DMS153 treated with DMSO at 0.1 percent for 48 hours (cell line): ENCODE data around the gene PAX2.

Experiments
- DNase-seq: peaks from one replicate; lab custom pipeline; 2025; ENCODE audit not compliant: unreplicated experiment; lab: John Stamatoyannopoulos, UW

PAX2 gene

DNA sequence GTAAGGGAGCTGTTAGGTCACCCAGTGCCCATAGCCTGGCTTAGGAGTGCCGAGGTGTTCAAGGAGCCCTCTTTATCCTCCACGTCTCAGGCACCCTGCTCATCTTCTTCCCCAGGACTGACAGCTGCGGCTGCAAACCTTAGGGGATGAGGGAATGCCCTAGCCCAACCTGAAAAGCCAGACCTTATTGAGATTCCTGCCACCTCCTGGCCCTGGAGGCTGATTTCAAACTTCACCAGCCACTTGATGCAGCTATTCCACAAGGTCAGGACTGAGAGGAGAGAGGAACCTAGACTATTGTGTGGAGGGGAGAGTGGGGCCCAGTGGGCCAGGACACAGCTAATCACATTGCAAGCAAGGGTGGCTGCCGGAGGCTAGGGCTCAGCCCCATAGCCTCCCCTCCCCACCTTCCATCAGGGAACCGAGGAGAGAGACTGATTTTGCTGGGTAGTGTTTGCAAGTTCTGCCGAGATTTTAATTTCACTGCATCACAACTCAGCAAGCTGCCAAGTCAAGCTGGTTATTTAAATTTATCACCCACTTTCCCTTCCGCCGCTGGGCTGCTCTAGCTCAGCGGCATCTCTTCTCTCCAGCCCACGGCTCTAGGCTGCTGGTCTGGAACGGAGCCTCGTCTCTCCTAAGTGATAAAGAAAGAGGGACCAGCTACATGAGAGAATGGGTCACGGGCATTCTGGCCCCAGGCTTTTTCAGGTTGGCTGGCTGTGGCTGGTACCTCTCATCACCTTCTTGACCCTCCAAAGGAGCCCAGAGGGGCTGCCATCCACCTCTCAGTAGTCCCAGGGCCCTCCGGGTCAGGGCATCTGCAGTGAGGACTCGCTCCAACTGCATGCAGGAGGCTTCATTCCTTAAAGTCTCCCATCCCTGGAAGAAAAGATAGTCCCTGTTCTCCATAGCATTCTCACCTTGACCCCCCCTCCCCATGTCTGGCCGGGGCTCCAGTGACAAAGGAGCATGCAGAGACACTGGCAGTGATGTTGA lies 66.7 kb downstream of the PAX2 start:
- DNase-seq = no peak

DNA sequence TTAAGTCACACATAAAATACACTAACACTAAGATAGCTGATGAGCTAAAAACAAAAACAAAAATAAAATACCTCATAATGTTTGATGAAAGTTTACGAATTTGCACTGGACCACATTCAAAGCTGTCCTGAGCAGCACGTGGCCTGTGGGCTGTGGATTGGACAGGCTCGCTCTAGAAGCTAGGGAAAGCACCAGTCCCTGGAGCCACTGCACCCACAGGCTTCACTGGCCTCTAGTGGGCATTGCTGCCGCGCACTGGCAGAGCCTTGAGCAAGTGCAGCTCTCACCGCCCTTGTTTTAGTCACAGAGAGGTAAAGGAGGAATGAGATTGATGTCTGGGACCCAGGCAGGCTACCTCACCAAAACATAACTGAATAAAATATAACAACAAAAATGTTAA lies 67.6 kb downstream of the PAX2 start:
- DNase-seq = no peak

DNA sequence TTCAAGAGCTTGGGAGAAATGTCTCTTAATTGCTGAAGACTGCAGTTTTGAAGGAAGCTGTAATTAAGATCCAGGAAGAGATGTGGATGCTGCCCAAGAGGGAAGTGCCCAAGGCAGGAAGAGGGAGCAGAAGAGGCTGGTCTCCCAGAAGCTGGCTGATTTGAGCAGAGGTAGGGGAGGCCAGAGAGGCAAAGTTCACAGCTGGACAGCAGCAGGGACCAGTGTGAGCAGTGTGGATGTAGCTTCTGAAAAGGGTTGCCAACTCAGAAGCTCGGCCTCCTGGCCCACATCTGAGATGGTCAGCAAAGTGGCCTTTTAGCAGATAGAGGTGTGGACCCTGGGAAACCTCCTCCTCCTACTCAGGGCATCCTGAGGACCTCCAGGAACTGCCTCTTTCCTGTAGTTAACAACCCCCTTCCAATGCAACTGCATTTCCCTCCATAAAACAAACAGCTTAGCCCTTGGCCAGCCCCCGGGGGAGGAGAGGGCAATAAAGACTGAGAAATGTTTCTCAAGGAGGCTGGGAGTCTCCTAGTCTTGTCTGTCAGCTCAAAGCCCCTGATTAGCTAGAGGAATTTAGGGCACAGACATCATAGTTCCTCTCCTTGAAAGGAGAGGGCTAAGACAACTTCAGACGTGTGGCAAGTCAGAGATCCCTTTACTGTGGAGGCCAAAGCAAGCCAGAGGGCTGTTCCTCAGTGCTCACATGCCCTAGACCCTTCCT lies 69.5 kb downstream of the PAX2 start:
- no peak for DNase-seq

DNA sequence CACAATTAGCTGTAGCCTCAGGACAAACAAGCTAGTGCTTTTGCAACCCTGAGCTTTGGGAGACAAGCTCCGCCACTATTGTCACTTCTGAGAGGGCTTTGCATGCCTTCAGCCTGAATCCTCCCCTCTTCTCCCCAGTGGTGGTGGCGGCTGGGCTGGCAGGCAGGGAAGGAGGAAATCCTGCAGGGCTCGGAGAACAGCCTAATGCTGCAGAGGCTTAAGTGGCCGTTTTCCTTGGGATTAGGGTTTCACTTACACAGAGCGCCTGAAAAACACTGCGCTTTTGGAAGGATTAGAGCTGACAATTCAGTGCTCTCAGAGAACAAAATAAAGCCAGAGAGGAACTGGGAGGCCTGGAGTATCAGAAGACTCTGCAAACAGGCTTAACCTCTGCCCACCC lies 71.3 kb downstream of the PAX2 start:
- no peak for DNase-seq

DNA sequence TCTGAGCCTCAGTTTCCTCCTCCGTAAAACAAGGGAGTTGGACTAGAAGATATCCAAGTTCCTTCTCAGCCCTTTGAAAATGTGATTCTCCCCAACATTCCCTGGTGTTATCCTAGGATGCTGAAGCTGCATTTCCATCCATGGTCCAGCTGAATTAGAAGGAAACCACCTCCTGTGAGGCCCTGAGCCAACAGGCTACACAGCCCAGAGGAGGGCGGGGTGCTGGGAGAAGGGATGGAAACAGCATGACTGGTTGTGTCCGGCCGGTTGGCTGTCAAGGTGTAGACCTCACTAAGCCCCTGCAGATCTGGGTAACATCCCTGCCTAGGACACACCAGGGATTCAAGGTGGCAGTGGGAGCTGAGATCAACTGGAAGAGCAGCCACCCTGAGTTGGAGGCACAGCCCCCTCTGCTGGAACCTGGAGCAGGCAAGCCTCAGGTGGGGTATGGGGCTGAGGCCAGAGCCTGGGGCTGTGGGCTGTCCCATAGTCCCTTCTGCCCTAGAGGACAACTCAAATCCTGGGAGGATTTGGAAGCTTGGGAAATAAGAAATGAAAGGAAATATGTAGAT lies 72.0 kb downstream of the PAX2 start:
- DNase-seq = no peak

DNA sequence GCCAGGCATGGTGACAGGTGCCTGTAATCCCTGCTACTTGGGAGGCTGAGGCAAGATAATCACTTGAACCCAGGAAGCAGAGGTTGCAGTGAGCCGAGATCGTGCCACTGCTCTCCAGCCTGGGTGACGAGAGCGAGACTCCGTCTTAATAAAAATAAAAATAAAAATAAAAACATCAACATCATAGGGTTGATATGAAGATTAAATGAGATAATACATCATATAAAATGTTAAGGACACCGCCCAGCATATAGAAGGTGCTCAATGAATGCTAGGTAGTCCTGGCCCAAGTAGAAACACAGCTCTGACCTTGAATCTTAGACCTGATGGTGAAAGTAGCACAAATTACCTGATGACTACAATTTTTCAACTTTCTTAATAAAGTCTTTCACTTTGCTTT lies 74.0 kb downstream of the PAX2 start:
- no peak for DNase-seq

DNA sequence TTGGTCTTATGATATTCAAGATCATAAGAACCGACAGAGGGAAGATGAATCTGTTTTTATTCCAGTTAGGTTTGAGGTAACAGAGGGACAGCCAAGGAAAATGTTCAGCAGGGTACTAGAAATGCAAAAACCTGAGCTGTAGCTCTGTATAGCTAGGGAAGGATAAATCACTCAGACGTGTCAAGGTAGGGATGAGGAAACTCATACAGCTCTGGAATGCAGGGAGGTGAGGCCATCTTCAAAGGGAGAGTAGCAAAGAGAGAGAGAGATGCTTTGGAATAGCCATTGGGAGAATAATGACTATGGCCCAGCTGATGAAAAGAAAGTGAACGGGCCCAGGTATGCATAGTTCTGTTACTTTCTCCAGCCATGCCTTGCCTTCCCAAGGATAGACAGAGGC lies 77.8 kb downstream of the PAX2 start:
- no peak for DNase-seq

DNA sequence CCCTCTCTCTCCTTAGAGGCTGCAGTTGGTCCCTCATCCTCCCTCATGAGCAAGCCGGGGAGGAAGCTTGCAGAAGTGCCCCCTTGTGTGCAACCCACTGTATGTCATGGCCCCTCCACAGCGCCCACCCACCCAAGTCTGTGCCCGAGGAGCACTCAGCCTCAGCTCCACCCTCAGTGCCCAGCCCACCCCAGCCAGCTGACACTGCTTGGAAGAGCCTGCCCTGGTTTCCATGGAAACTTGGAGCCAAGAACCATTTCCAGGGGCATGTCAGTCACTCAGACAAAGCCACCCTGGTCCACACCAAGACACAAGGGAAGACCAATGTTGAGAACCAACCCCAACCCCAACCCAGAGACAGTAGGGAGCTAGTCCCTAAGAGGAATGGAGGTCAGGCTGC lies 79.5 kb downstream of the PAX2 start:
- no peak for DNase-seq

DNA sequence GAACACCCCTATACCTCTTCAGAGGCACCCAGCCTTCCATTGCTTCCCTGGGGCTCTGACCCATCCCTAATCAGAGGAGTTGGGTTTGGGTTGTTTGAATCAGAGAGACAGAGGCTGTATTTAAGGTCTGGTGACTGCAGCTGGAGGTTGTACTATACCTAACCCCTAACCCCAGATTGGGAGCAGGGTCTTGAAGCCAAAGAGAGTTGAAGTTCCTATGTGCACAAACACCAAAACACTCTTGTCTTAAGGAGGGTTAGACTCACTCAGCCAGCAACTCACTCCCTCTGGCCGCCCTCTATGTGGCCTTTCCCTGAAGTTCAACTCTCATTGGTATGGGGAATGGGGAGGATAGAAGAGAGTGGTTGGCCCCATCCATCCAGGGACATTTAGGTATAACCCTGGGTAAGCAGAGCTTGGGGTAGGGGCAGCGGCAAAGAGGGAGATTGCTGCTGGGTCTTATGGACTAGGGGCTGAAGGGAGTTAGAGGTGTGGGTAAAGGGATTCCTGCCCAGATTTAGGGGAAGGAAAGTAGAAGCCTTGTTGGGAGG lies 80.0 kb downstream of the PAX2 start:
- no peak for DNase-seq

DNA sequence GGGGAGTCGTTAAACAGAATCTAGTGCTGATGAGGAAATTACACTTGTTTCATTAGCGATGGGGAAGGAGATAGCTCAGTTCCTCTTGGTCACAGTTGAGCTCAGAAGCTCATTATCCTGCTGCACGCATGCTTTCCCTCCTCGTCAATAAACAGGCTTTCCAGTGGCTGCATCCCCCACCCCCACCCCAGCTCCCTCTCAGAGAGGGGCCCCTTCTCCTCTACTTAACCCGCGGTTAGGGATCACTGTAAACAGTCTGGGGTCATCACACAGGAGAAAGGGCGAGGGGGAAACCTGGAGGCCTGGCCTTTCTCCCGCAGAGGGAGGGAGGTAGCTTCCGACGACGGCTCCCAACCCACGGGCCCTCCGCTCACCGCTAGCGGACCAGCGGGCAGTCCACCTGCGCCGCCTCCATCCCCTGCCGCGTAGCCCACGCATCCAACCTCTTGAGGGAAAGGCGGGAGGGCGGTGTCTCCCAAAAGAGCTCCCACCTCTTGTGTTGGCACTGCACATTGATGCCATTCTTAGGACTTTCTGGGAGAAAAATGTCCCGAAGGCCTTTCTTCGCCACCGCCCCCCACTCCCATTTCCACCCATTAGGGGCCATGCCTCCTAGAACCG lies 80.8 kb downstream of the PAX2 start:
- no peak for DNase-seq

DNA sequence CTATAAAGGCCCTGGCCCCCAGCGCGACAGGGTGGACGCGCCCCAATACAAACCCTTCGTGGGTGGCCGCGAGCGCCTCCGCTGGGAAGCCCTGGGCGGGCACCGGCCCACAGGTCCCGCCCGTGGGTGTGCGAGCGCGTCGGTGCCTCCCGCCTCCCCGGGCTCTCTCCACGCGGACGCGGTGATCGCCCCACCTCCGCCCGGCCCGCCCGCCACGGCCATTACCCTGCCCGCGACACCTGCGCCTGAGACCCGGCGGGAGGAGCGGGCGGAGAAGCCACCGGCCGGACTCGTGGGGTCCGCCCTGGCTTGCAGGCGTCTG lies 81.2 kb downstream of the PAX2 start:
- DNase-seq = no peak

DNA sequence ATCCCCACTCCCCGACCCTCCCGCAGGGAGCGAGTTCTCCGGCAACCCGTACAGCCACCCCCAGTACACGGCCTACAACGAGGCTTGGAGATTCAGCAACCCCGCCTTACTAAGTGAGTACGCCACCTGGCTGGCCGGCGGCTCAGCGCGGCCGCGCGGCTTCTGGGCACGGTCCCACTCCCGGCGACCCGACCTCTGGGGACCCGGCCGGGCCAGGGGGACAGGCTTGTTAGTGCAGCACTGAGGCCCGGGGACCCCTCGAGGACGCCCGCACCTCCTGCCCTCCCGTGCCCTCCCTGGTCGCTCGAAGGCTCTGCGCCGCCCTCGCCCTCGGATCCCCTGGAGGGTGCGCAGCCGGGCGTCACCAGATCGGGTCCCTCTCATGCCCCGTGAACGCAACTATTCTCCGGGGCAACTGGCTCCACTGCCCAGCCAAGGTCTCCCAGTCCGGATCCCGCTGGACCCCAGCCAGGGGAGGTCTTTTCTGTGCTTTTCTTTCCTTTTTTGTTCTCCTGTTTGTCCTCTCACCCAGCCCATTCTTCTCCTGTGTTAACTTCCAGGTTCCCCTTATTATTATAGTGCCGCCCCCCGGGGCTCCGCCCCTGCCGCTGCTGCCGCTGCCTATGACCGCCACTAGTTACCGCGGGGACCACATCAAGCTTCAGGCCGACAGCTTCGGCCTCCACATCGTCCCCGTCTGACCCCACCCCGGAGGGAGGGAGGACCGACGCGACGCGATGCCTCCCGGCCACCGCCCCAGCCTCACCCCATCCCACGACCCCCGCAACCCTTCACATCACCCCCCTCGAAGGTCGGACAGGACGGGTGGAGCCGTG lies 81.8 kb downstream of the PAX2 start:
- DNase-seq = no peak

DNA sequence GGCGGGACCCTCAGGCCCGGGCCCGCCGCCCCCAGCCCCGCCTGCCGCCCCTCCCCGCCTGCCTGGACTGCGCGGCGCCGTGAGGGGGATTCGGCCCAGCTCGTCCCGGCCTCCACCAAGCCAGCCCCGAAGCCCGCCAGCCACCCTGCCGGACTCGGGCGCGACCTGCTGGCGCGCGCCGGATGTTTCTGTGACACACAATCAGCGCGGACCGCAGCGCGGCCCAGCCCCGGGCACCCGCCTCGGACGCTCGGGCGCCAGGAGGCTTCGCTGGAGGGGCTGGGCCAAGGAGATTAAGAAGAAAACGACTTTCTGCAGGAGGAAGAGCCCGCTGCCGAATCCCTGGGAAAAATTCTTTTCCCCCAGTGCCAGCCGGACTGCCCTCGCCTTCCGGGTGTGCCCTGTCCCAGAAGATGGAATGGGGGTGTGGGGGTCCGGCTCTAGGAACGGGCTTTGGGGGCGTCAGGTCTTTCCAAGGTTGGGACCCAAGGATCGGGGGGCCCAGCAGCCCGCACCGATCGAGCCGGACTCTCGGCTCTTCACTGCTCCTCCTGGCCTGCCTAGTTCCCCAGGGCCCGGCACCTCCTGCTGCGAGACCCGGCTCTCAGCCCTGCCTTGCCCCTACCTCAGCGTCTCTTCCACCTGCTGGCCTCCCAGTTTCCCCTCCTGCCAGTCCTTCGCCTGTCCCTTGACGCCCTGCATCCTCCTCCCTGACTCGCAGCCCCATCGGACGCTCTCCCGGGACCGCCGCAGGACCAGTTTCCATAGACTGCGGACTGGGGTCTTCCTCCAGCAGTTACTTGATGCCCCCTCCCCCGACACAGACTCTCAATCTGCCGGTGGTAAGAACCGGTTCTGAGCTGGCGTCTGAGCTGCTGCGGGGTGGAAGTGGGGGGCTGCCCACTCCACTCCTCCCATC lies 82.7 kb downstream of the PAX2 start:
- DNase-seq = no peak

DNA sequence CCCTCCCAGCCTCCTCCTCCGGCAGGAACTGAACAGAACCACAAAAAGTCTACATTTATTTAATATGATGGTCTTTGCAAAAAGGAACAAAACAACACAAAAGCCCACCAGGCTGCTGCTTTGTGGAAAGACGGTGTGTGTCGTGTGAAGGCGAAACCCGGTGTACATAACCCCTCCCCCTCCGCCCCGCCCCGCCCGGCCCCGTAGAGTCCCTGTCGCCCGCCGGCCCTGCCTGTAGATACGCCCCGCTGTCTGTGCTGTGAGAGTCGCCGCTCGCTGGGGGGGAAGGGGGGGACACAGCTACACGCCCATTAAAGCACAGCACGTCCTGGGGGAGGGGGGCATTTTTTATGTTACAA lies 83.3 kb downstream of the PAX2 start:
- no peak for DNase-seq

DNA sequence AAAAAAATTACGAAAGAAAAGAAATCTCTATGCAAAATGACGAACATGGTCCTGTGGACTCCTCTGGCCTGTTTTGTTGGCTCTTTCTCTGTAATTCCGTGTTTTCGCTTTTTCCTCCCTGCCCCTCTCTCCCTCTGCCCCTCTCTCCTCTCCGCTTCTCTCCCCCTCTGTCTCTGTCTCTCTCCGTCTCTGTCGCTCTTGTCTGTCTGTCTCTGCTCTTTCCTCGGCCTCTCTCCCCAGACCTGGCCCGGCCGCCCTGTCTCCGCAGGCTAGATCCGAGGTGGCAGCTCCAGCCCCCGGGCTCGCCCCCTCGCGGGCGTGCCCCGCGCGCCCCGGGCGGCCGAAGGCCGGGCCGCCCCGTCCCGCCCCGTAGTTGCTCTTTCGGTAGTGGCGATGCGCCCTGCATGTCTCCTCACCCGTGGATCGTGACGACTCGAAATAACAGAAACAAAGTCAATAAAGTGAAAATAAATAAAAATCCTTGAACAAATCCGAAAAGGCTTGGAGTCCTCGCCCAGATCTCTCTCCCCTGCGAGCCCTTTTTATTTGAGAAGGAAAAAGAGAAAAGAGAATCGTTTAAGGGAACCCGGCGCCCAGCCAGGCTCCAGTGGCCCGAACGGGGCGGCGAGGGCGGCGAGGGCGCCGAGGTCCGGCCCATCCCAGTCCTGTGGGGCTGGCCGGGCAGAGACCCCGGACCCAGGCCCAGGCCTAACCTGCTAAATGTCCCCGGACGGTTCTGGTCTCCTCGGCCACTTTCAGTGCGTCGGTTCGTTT lies 83.9 kb downstream of the PAX2 start:
- DNase-seq = no peak

DNA sequence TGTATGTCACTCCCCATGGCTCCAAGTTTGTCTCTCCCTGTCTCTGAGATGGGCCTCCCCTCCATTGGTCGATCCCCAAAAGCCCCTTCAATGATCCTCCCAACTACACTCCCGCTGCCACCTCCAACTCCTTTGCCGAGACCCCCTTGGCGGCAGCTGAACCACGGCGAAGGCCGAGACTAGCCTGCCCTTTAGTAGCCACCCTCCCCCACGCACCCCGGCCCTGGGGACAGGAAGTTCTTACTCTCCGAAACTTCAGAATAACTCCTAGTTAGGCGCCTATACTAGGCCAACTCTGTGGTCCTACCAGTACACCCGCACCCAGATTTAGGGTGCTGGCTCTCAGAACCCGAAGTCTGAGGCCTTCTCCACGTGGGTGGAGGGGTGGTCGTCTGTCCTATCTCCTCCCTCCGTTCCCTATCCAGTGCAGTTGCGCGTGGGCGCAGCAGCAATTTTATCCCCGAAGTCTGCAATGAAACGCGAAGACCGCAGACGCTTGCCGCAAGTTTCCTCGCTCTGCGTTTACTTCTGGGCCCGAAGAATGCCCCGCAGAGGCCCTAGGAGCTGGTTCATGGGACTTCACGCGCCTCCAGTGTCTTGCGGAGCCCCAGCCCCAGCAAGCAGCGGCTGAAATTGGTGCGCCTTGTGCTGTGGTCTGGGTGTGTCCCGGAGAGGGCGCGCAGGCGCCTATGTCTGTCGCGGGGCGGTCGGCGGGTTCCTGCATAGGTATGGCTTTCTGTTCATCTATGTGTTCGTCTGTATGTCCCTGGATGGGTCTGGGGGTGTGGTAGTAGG lies 84.7 kb downstream of the PAX2 start:
- no peak for DNase-seq

DNA sequence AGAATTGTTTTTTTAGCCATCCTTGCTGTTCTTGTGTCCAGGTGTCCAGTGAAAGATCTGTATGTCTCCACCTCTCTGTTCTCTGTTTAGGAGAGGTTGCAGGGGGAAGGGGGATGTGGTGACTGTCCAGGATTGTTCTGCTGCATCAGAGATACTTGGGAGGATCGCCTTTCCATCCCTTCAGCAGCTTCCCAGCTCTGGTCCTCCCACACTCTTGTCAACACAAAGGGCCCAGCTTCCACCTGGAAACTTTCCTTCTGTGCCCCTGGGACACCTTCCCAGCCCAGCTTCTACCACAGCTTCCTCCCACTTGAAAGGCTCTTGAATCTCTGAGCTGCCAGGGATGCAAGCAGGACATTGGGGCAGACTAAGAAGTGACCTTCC lies 85.3 kb downstream of the PAX2 start:
- no peak for DNase-seq

DNA sequence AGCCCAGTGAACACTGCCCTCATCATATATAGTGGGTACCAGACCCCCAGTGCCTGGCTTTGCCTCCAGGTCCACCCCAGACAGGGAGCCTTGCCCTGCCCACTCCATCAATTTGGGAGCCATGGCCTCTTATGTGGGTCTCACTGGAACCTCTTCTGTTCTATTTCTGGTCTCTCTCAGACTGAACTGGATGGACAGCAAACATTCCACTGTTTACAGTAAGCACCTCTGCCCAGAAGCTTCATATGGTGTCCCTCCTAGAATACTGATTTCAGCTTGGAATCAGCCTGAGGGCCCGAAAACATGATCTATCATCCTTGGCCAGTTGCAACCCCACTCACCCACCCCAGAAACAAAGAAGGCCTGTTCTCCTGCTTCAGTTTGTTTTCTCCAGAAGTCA lies 86.4 kb downstream of the PAX2 start:
- no peak for DNase-seq
